HUES64 (cell line): ENCODE results near the gene MYO10.
A peak's percentile ranks its signal among the peaks of the same experiment; 100 is the strongest.
"Not testable (repeated sequence)": the region's sequence is repeated elsewhere in the genome, so short reads cannot be mapped to it uniquely, and the experiment has no call there.

Experiments used
- H3K27ac ChIP-seq: 2 replicates; pipeline ENCODE4 v1.7.0; 2013; ENCODE audit warnings: low read depth, low read length, inconsistent platforms
- H3K27me3 ChIP-seq: 2 replicates; pipeline ENCODE4 v1.6.1; 2013; ENCODE audit warnings: mild to moderate bottlenecking, low read length; ENCODE audit not compliant: insufficient read depth
- H3K36me3 ChIP-seq: 2 replicates; pipeline ENCODE4 v1.6.1; 2013; ENCODE audit warnings: mild to moderate bottlenecking, low read length; ENCODE audit not compliant: insufficient read depth
- H3K4me1 ChIP-seq: 2 replicates; pipeline ENCODE4 v1.6.1; 2013; ENCODE audit warnings: mild to moderate bottlenecking, low read length, moderate library complexity; ENCODE audit not compliant: insufficient read depth
- H3K4me3 ChIP-seq: 2 replicates; pipeline ENCODE4 v1.5.1; 2013; ENCODE audit warnings: mild to moderate bottlenecking, low read length, moderate library complexity
- H3K9ac ChIP-seq: 2 replicates; pipeline ENCODE4 v1.6.1; 2013; ENCODE audit warnings: mild to moderate bottlenecking, low read depth, low read length
- H3K9me3 ChIP-seq: 2 replicates; pipeline ENCODE4 v1.6.1; 2013; ENCODE audit warnings: low read depth, low read length; ENCODE audit not compliant: insufficient read depth
- WGBS: fragments of 150-250, 120-280 bp; methylation state at CpG from one replicate; pipeline ENCODE4 v1.1.7; 2013; ENCODE audit warnings: missing lambda C conversion rate; 5-methylcytosine and 5-hydroxymethylcytosine counted together

Gene MYO10

GRCh38 chr5:16722097-16722495 lies 214.0 kb downstream of the MYO10 start:
- Histone ChIP-seq H3K27ac (peak overlapping the region; percentile 86), H3K27me3 (no peaks in the 10 kb centered on the region), H3K9ac (0 out of 2 replicates have a peak overlapping the region, but pooled peaks have one; percentile 10), H3K36me3 (peaks cover 18% of the 10 kb centered on the region), H3K9me3 (no peaks in the 10 kb centered on the region), H3K4me3 (no peak overlapping the region), H3K4me1 (peaks cover 40% of the 10 kb centered on the region)
- 89% methylated on average over 7 of the region's 7 CpGs for WGBS

DNA sequence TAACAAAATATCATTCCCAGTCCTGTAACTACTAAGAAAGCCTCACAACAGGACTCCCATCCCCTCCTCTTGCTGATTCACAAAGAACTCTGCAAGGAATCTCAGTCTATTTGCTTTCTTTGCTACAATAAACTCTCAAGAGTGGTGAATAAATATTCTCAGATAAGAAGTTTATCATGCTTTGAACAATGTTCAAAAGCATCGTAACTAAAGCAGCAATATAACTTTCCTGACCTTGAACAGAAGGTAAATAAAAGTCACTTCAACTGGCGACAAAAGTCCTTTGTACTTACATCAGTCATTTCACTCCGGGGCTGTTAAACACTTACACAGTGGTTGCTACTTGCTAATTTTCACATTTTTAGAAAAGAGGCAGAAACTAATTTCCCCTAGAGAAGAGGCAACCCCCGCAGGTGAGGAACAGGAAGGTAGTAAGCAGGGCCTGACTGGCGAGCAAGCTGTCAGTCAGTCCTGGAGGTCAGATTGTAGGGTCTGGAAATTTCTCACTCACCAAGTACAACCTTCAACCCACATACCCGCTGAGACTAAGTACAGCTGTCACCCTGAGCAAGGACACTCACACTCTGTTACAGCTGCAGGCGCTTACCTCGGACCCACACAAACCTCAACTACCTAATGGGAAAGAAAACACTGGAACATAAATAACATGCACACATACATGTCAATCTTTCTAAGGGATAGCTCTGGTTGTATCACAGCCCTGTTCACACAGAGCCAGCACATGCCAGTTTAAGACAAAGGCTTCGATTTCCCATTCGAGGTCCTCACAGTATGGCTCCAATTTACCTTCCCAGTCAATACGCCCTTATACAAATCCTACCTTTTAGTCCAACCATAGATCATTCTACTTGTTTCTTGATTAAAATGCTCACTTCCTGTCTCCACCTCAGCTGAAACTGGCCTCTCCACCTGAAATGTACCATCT lies 214.7 kb downstream of the MYO10 start:
- peaks cover 39% of the 10 kb centered on the region for H3K4me1 ChIP-seq
- H3K27me3 ChIP-seq = no peaks in the 10 kb centered on the region
- H3K36me3 ChIP-seq = peaks cover 18% of the 10 kb centered on the region
- H3K9ac ChIP-seq = 0 out of 2 replicates have a peak overlapping the region, but pooled peaks have one; percentile 10
- WGBS = 54% methylated on average over 11 of the region's 11 CpGs
- H3K4me3 ChIP-seq = no peak overlapping the region
- no peaks in the 10 kb centered on the region for H3K9me3 ChIP-seq
- peak overlapping the region; percentile 86 for H3K27ac ChIP-seq

- WGBS = 81% methylated on average over 22 of the region's 23 CpGs
These were observed 218.1 kb downstream of the MYO10 start for GRCh38 chr5:16718036-16718435.

DNA sequence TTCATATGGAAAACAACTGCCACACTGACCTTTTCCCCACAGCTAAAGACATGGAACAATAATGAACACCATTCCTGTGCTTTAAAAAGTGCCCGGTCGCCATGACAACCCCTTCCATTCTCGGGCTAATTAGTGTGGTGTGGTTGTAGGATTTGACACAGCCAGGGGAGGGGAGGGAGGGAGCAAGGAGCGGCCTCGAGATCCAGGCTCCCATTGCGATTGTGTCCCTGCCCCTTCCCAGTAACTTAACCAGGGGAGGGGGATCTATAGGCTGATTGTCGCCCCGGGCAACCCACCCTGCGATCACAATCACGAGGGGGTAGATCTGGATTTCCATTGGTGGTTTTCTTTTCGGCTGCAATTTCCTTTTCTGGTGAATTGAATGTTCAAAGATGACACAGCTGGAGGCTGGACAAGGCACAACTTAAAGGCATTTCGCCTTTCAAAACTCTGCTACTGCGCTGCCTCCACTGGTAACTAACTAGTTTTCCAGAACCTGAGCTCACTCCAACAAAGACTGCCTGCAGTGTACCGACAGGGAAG lies 222.6 kb downstream of the MYO10 start:
- Histone ChIP-seq H3K36me3 (peaks cover 29% of the 10 kb centered on the region), H3K27ac (peak overlapping the region; percentile 76), H3K9ac (peak overlapping the region; percentile 5), H3K4me1 (peaks cover 46% of the 10 kb centered on the region), H3K4me3 (peak overlapping the region; percentile 33), H3K9me3 (no peaks in the 10 kb centered on the region), H3K27me3 (no peaks in the 10 kb centered on the region)
- WGBS = 9% methylated on average over 14 of the region's 14 CpGs

More at GRCh38 chr5:16718036-16718435, 218.1 kb downstream of the MYO10 start:
- not testable (repeated sequence) for H3K36me3 ChIP-seq, H3K4me3 ChIP-seq, H3K27me3 ChIP-seq, H3K27ac ChIP-seq, H3K9me3 ChIP-seq, H3K9ac ChIP-seq
- peaks cover 61% of the 10 kb centered on the region for H3K4me1 ChIP-seq

DNA sequence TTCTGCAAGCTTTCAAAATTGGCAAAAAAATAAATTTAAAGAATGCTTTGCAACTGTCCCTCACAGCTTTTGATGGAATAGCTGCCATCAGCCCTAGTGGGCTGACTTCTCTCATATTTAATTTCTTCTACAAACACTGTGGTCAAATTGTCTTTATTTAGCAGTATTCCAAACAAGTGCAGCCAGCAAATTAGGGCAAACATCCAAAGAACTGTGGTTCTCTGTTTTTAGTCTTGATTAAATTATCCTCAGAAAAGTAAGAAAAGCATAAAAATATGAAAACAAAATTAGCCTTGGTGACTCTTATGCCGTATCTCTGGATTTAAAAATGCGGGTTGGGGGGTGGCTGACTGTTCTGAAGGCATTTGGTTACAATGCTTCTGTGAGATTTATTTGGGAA lies 223.5 kb downstream of the MYO10 start:
- Histone ChIP-seq H3K4me1 (peaks cover 46% of the 10 kb centered on the region), H3K9me3 (no peaks in the 10 kb centered on the region), H3K9ac (peak overlapping the region; percentile 5; the same call in 1 of the 2 replicates), H3K4me3 (peak overlapping the region; percentile 33; the same call in 1 of the 2 replicates), H3K27ac (peak overlapping the region; percentile 76), H3K27me3 (no peaks in the 10 kb centered on the region), H3K36me3 (peaks cover 37% of the 10 kb centered on the region)
- WGBS = 84% methylated on average over 2 of the region's 2 CpGs

- 82% methylated on average over 1 of the region's 1 CpG for WGBS
- Histone ChIP-seq H3K4me3 (peak overlapping the region; percentile 14; the same call in 1 of the 2 replicates), H3K4me1 (peaks cover 41% of the 10 kb centered on the region), H3K36me3 (peaks cover 42% of the 10 kb centered on the region), H3K9ac (no peak overlapping the region; the same call in 1 of the 2 replicates), H3K9me3 (no peaks in the 10 kb centered on the region), H3K27me3 (no peaks in the 10 kb centered on the region), H3K27ac (peak overlapping the region; percentile 76)
These were observed 223.9 kb downstream of the MYO10 start for GRCh38 chr5:16712178-16712577.

DNA sequence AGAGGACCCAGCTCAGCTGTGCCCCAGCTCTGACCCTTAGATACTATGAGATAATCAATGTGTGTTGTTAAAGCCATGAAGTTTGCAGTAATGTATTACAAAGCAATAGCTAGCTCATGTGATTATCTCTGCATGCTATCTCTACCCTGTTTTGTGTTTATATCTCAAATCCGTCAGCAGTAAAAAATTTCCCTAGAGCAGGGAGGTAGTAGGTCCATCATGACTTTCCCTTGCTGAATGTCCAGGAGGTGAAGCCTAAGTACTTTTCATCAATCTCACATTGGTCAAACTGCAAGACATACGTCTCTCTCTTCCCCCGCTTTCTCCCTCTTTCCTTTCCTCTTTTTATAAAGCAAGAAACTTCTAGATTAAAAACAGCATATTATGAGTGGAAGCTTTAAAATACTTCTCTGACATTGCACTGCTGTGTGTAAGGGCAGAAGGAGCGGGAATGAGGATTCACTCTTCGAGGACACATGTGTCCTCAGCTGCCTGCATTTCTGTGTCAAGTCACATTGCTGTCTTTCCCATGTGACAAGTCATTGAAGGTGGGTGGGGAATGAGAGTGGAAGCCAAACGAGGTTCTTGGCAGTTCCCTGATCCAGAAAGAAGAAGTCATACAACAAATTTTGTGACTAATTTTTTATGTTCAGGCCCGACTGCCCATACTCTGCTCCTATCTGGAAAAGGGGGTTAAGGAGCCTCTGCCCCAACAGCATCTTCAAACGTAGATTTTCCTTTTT lies 226.2 kb downstream of the MYO10 start:
- peaks cover 32% of the 10 kb centered on the region for H3K4me1 ChIP-seq
- no peaks in the 10 kb centered on the region for H3K27me3 ChIP-seq
- H3K4me3 ChIP-seq = no peak overlapping the region
- 97% methylated on average over 8 of the region's 8 CpGs for WGBS
- H3K27ac ChIP-seq = no peak overlapping the region
- H3K9me3 ChIP-seq = no peaks in the 10 kb centered on the region
- peaks cover 63% of the 10 kb centered on the region for H3K36me3 ChIP-seq
- no peak overlapping the region for H3K9ac ChIP-seq

- Histone ChIP-seq H3K4me1 (peaks cover 28% of the 10 kb centered on the region), H3K9me3 (no peaks in the 10 kb centered on the region), H3K9ac (no peak overlapping the region), H3K27me3 (no peaks in the 10 kb centered on the region), H3K4me3 (no peak overlapping the region), H3K36me3 (peaks cover 82% of the 10 kb centered on the region), H3K27ac (no peak overlapping the region)
- 93% methylated on average over 3 of the region's 3 CpGs for WGBS
These were observed 228.3 kb downstream of the MYO10 start for GRCh38 chr5:16707869-16708192.

- no peak overlapping the region for H3K27ac ChIP-seq
- no peak overlapping the region for H3K4me3 ChIP-seq
- H3K9me3 ChIP-seq = no peaks in the 10 kb centered on the region
- WGBS = 96% methylated on average over 9 of the region's 9 CpGs
- H3K9ac ChIP-seq = no peak overlapping the region
- peaks cover 28% of the 10 kb centered on the region for H3K4me1 ChIP-seq
- peaks cover 87% of the 10 kb centered on the region for H3K36me3 ChIP-seq
- H3K27me3 ChIP-seq = no peaks in the 10 kb centered on the region
These were observed 228.8 kb downstream of the MYO10 start for GRCh38 chr5:16707168-16707868.

GRCh38 chr5:16704945-16705344 lies 231.1 kb downstream of the MYO10 start:
- Histone ChIP-seq H3K9me3 (no peaks in the 10 kb centered on the region), H3K36me3 (peaks cover 97% of the 10 kb centered on the region), H3K9ac (no peak overlapping the region), H3K27me3 (no peaks in the 10 kb centered on the region), H3K4me1 (peaks cover 28% of the 10 kb centered on the region), H3K4me3 (no peak overlapping the region), H3K27ac (no peak overlapping the region)
- WGBS = 97% methylated on average over 4 of the region's 4 CpGs
